K562 (cell line): Measurements from ENCODE around the gene MAP1LC3B.

Experiments used
- CAMTA2 ChIP-seq: fragments of 250-450 bp; sonication (Bioruptor Pico); conservative IDR thresholded peaks from 2 replicates; pipeline ENCODE4 v1.5.1; 2022
- CEBPG ChIP-seq, 3 experiments: fragments of 200-800 bp in 1 of 3; sonication (Bioruptor generic) in 1 of 3; sonication (generic) in 1 of 3; formaldehyde crosslinking in 1 of 3; IDR thresholded peaks in 2 of 3; conservative IDR thresholded peaks in 1 of 3; 2 replicates each; pipeline versions ENCODE4 v1.6.1 to v1.8.0; 2016 to 2022; ENCODE audit warnings: missing compliant biosample characterization in 2 of 3, missing genetic modification characterization in 2 of 3, mild to moderate bottlenecking in 1 of 3, missing genetic modification reagents in 1 of 3
- CTCF ChIP-seq, 3 experiments: IDR thresholded peaks in 2 of 3; conservative IDR thresholded peaks in 1 of 3; 2 replicates each; pipeline ENCODE4 v1.5.1; 2011 to 2012; ENCODE audit warnings: low read length in 3 of 3, mild to moderate bottlenecking in 3 of 3, control low read depth in 2 of 3, improper control_type of control experiment in 1 of 3, inconsistent platforms in 1 of 3, low read depth in 1 of 3, mixed read lengths in 1 of 3, moderate library complexity in 1 of 3; ENCODE audit not compliant: insufficient read depth in 2 of 3
- EP400 ChIP-seq: fragments of 450-650 bp; IDR thresholded peaks from 2 replicates; pipeline ENCODE4 v1.6.1; 2017; ENCODE audit warnings: antibody characterized with exemption, mild to moderate bottlenecking, moderate library complexity
- EZH2 ChIP-seq: IDR thresholded peaks from 2 replicates; pipeline ENCODE4 v1.6.1; 2012; ENCODE audit warnings: low read depth, mild to moderate bottlenecking, inconsistent platforms, low read length, borderline replicate concordance
- MEF2A ChIP-seq: IDR thresholded peaks from 2 replicates; pipeline ENCODE4 v1.6.1; 2011; ENCODE audit warnings: low read depth, mild to moderate bottlenecking, low read length, moderate library complexity; ENCODE audit not compliant: control insufficient read depth
- SMC3 ChIP-seq: conservative IDR thresholded peaks from 2 replicates; pipeline ENCODE4 v1.6.1; 2011; ENCODE audit warnings: low read depth, low read length, improper control_type of control experiment; ENCODE audit not compliant: insufficient read depth
- ZKSCAN1 ChIP-seq: fragments of 150-350 bp; IDR thresholded peaks from 2 replicates; pipeline ENCODE4 v1.6.1; 2016; ENCODE audit warnings: low read depth, low read length
- ZKSCAN8 ChIP-seq: fragments of 200-800 bp; sonication (Bioruptor generic); IDR thresholded peaks from 2 replicates; pipeline ENCODE4 v1.6.1; 2016; ENCODE audit warnings: missing genetic modification characterization, missing compliant biosample characterization
- ZNF133 ChIP-seq: fragments of 250-450 bp; sonication (Bioruptor Pico); IDR thresholded peaks from 2 replicates; pipeline ENCODE4 v1.4.0; 2020; ENCODE audit warnings: mild to moderate bottlenecking

GRCh38 chr16:87366288-87366687, 25.8 kb upstream of the MAP1LC3B start:
- TF ChIP-seq CTCF (IDR thresholded peaks at IDR 0.05 in 2 of 3, conservative IDR thresholded peaks at IDR 0.05 in 1 of 3; ENCODE audit: insufficient read depth in 2 of 3, low read depth in 1 of 3, low read length in 3 of 3) (no peak), CEBPG (CRISPR knock-in tag; IDR thresholded peaks at IDR 0.05) (no peak), CEBPG (tag; conservative IDR thresholded peaks at IDR 0.05 in 1 of 2, IDR thresholded peaks at IDR 0.05 in 1 of 2) (no peak), EP400 (no peak), ZKSCAN8 (no peak), ZNF133 (CRISPR knock-in tag) (no peak), MEF2A (no peak), CAMTA2 (CRISPR knock-in tag) (no peak), ZKSCAN1 (no peak), SMC3 (no peak), EZH2 (no peak)
